ENCODE measurements around the gene KRTAP10-12.

Gene KRTAP10-12

DNA sequence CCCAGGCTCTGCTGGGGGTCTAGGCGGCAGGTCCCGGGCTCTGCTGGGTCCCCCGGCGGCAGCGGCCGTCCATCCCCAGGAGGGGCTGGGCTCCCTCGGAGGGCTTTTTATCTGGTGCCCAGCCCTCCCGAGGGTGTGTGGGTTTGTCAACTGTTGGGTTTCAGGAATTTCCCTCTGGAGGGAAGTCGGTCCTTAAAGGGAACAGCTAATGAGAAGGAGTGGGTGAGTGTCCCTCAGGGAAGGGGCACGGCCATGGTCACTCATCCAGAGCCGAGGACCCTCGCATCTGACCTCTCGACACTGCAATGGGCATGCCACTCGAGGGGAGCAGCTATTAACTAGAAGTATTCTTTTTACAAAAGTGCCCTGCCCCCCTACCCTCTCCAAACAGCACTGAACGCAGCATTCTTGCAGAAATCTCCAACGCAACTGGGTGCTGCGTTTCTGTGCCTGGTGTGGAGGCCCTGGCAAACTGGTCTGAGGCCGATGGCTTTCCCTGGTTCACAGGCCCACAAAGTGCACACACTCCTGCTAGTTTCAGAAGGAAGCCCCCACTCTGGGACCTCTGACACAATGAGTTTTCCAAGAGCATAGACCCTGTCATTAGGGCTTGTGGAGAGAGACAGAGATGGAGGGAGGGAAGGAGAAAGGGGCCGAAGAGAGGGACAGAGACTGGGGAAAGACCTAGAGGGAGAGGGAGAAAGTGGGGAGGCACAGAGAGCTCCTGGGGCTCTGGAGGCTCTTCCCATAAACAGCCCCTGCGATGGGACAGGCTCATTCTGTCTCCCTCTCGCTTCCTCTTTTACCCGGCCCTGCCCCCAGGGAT is 15.4 kb downstream of the KRTAP10-12 start:
- DNase-seq = no peak

GRCh38 chr21:44713130-44713529 is 16.2 kb downstream of the KRTAP10-12 start:
- DNase-seq = no peak

DNA sequence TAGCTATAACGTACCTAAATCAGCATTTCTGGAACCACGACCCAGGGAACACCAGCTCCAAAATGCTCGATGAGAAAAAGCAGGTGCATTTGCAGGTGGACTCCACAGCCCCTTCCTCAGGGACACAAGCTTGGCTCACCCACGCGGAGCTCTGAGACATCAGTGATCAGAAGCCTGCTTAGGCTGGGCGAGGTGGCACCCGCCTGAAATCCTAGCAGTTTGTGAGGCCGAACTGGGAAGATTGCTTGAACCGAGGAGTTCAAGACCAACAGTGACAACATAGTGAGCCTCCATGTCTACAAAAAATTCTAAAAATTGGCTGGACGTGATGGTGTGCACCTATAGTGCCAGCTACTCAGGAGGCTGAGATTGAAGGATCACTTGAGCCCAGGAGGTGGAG is 16.9 kb downstream of the KRTAP10-12 start:
- DNase-seq = no peak

DNA sequence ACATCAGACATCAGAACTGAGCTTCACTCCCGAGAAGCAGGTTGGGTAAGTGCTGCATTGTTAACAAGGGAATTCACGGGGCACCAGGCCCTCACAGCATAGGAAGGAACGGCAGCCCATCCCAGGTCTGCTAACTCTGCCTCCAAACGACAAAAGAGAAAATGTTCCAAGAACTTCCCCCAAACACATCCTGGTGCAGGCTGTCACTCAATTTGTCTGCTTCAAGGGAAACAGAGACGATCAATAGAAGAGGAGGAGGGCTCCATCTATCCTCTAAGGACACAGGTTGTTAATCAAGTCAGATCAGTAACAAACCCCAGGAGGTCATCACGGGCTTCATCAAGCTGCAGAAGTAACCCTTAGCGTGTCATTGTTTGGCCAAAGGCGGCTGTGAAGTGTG is 17.9 kb downstream of the KRTAP10-12 start:
- DNase-seq = no peak

GRCh38 chr21:44716984-44717383 is 20.0 kb downstream of the KRTAP10-12 start:
- no peak for DNase-seq

- DNase-seq = no peak
These were observed 21.1 kb downstream of the KRTAP10-12 start for GRCh38 chr21:44718093-44718492.

GRCh38 chr21:44718571-44718970 is 21.6 kb downstream of the KRTAP10-12 start:
- DNase-seq = no peak

DNA sequence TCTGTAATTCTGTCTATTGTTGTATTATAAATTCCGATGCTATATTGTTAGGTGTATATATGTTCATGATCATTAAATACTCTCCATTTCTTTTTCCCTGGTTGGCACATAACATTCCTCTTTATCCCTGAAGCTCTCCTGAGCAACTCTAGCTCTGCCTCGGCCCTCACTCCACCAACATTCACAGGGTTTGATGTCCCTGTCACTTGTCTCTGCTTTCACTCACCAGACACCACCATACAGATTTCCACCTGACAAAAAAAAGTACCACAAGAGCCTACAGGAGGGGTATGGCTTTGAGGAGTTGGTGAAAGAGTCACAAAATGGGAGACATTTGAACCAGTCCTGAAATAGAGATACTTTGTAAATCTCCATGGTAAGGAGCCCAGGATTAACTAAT is 23.2 kb downstream of the KRTAP10-12 start:
- DNase-seq = no peak

DNA sequence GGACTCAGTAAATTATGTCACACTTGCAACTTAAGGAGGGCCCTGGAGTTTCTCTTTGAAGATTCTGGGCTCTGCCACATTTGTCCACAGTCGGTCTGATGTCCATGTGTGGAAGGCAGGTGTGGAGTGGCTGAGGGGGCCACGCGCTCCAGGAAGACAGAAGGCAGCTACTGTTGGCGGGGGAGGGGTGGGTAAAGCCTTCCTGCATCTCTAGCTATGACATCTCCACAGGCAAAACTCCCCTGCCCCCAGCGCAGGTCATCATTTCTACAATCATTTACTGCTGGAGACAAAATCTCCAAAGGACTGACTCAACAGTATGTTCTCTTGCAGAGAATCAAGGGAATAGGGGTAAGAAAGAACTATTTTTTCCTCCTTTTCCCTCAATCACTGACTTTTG is 25.8 kb downstream of the KRTAP10-12 start:
- DNase-seq = no peak

- peak in 1 of 2 donors; percentile 30 for DNase-seq
These were observed 26.5 kb downstream of the KRTAP10-12 start for GRCh38 chr21:44723177-44724131.

- no peak for DNase-seq
These were observed 27.2 kb downstream of the KRTAP10-12 start for GRCh38 chr21:44724196-44724595.

DNA sequence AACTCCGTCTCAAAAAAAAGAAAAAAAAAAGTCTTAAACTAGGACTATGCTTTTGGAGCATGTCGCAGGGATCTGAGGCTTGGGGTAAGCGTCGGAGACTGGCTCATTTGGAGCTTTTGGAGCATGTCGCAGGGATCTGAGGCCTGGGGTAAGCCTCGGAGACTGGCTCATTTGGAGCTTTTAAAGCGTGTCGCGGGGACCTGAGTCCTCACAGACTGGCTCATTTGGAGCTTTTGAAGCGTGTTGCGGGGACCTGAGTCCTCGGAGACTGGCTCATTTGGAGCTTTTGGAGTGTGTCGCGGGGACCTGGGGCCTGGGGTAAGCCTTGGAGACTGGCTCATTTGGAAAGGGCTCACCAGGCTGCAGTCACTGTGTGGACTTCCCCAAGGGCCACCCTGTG is 28.0 kb downstream of the KRTAP10-12 start:
- no peak for DNase-seq

DNA sequence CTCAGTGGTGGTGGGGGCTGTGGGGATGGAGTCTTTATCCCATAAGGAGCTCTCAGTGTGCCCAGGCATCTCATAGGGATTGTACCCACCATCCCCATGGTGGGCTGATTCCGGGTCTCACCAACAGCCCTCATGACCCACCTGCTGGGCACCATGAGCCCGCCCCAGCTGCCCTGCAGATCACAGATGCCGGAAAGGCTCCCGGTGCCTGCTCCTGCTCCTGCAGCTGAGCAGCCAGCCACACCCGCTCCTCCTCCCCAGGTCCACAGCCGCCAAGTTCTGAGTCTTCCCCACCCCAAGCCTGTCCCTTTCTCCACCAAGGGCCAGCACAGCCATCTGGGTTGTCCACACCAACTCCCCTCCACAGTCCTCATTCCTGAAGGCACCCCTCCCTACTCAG is 29.9 kb downstream of the KRTAP10-12 start:
- no peak for DNase-seq

GRCh38 chr21:44727321-44727720 is 30.3 kb downstream of the KRTAP10-12 start:
- no peak for DNase-seq

DNA sequence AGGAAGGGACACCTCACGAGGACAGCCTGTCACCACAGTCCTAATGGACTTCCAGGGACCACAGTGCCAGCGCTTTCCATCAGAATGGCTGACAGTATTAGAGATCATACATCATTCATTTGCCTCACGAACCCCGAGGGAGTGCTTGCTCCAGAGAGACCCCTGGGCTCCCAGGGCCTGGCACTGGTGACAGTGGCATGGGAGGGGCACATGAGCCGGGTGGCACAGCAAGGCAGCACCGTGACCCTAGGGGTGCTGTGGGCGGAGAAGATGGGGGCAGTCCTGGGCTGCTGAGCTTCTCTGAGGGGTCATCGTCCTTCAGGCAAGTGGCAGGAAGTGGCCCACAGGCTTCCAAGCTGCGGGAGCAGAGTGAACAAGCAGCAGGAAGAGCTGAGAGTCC is 30.8 kb downstream of the KRTAP10-12 start:
- DNase-seq = no peak

GRCh38 chr21:44728716-44729115 is 31.7 kb downstream of the KRTAP10-12 start:
- DNase-seq = no peak

DNA sequence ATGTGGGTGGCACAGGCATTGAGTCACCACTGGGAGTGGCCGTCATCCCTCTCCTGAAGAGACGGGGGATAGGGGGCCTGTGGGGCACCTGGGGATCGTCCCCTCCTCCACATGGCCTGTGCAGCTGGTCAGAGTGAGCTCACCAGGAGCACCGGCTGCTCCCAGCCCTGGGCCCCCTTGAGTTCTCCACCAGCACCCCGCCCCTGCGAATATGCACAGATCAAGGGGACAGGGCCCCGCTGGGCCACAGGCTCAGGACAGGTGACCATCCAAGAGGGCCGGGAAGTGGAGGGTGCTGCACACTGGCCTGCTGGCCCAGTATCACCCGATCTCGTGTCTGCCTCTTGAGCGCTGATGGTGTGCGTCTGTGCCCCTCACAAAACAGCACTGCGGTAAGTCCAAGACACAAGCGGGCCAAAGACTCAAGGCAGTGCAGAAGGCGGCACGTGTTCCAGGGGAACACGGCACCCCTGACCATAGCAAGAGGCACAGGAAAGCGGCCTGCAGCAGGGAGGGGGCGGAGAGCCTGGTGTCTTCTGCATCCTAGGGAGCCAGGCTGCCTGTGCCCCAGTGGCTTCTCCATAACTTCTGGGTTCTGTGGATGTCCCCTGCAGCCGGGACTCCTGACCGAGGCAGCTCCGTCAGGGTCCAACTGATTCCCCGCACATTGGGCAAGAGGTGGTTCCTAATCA is 32.5 kb downstream of the KRTAP10-12 start:
- no peak for DNase-seq

DNA sequence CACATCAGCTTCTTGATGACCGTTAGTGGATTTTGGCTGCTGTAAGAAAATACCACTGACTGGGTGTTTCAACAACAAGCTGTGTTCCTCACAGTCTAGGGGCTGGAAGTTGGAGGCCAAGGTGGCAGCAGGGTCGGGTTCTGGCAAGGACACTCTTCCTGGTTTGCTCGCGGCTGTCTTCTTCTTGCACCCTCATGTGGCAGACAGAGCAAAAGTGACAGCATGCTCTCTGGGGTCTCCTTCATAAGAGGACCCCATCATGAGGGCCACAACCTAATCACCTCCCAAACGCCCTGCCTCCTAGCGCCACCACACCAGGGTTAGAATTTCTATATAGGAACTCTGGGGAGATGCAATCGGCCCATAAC is 33.0 kb downstream of the KRTAP10-12 start:
- DNase-seq = no peak

DNA sequence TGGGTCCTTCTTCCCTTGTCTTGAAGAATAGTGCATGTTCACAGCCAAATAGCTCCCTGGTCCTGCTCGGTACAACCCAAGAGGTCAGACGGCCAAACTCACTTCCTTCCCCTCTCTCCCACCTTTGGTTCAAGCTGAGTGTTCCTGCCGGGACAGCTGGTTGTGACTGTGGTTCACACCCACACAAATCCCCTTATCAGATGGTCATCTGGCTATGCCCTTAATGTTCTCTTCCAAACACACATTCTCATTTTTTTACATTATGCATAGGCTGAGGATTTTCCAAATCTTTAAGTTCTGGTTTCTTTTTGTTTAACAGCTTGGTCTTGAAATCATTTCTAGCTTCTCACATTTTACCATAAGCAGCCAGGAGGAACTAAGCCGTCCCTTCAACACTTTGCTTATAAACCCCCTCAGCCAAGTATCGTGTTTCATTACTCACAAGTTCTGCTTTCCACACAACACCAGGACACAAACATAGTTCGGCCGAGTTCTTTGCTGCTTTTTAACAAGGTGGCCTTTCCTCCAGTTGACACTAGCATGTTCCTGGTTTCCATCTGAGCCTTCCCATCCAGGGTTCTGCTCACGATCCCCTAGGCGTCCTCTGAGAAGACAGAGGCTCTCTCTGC is 34.1 kb downstream of the KRTAP10-12 start:
- DNase-seq = no peak

- no peak for DNase-seq
These were observed 35.3 kb downstream of the KRTAP10-12 start for GRCh38 chr21:44732263-44732662.

DNA sequence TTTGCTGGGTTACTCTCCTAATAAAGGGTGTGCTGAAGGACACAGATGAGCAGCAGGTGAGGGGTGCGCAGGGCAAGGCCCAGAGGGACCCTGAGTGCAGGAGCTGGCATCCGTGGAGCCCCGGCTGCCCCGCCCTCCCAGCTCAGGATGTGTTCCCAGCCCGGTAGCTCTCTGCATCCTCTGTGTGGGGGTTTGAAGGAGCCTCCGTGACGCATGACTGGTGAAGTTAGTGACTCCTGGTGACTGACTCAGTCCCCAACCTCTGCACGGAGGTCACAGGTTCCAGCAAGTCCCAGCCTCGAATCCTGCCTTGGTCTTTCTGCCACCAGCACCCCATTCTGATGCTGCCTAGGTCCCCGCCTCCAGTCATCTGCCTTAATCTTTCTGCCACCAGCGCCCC is 36.0 kb downstream of the KRTAP10-12 start:
- no peak for DNase-seq

DNA sequence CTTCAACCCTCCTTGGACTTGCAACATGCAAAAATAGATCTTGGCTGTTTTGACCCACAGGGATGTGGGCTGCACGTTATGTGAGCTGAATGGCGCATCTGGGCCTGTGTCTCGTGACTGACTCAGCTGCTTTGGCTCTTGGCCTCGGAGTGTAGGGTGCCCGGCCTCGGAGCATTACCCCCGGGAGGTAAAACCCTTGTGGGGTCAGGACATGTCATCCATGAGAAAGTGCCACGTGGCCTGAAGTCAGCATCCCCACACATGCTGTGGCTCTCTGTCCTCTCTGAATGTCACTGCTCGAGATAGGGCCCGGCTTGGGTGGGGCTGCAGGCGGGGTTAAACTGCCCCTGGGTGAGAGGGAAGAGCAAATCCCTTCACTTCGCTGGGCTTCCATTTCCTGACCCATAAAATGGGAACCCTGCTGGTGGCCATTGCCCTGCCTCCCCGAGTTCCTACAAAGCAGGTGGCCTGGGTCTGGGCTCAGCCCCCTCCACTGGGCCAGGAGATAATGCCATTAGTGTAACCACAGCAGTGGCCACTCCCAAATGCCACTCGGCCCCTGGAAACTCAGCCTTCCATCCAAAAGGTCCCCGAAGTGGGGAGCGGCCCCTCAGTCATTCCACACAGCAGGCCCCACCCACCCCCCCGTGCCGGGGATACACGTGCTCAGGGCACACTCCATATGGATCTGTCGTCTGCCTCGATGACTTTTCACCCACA is 37.2 kb downstream of the KRTAP10-12 start:
- no peak for DNase-seq

Measured in CD4-positive, alpha-beta T cell treated with Interferon alpha-2 for 1 hour (primary cell).